ENCODE measurements around the gene CYB561A3. TPM values are rescaled to one million over a fixed set of nuclear protein-coding genes. Genes with fewer than 3 reads are reported as not detected.

CYB561A3 gene
- total RNA-seq, 1 experiment from 2014 or later: 54.7 TPM

- ChIA-PET POLR2A (ENCODE audit: low non-redundant PET) (no interaction called here), CTCF (no interaction called here)
- H3K4me1 ChIP-seq (ENCODE audit: insufficient read depth, low read length, poor library complexity, severe bottlenecking): peaks cover 12% of the 10 kb centered on the region
- H3K4me3 ChIP-seq (ENCODE audit: low read depth, low read length, poor library complexity, severe bottlenecking): no peak overlapping the region
- BruUV-seq (replicated peaks): no TSS peak
- peaks cover 14% of the 10 kb centered on the region for H3K9me3 ChIP-seq (ENCODE audit: low read depth, low read length, poor library complexity, severe bottlenecking)
- TF ChIP-seq CTCF (conservative IDR thresholded peaks at IDR 0.05; ENCODE audit: low read depth, low read length) (no peak), EZH2 (IDR thresholded peaks at IDR 0.05; ENCODE audit: borderline replicate concordance, low read depth, low read length, poor library complexity, severe bottlenecking) (no peak)
- peaks cover 6% of the 10 kb centered on the region for H3K36me3 ChIP-seq (ENCODE audit: insufficient read depth, low read length, poor library complexity, severe bottlenecking)
- no peak overlapping the region for H3K27ac ChIP-seq (ENCODE audit: low read depth, low read length, poor library complexity, severe bottlenecking)
- DNase-seq (ENCODE audit: low spot score): no peak
- intact Hi-C loops (cut with micrococcal nuclease; ENCODE audit: unreplicated experiment): no loop called here
- H3K27me3 ChIP-seq (replicated peaks; ENCODE audit: insufficient read depth, low read depth, low read length, poor library complexity): no peaks in the 10 kb centered on the region
These were observed 14.1 kb upstream of the CYB561A3 start for GRCh38 chr11:61375761-61376108.

- CTCF ChIA-PET: no interaction called here
- POLR2A ChIA-PET (ENCODE audit: low non-redundant PET): no interaction called here
- intact Hi-C loops (cut with micrococcal nuclease; ENCODE audit: unreplicated experiment): no loop called here
- no peaks in the 10 kb centered on the region for H3K4me1 ChIP-seq (ENCODE audit: insufficient read depth, low read length, poor library complexity, severe bottlenecking)
- H3K27ac ChIP-seq (ENCODE audit: low read depth, low read length, poor library complexity, severe bottlenecking): no peak overlapping the region
- BruUV-seq (replicated peaks): no TSS peak
- TF ChIP-seq EZH2 (IDR thresholded peaks at IDR 0.05; ENCODE audit: borderline replicate concordance, low read depth, low read length, poor library complexity, severe bottlenecking) (no peak), CTCF (conservative IDR thresholded peaks at IDR 0.05; ENCODE audit: low read depth, low read length) (no peak)
- no peak overlapping the region for H3K4me3 ChIP-seq (ENCODE audit: low read depth, low read length, poor library complexity, severe bottlenecking)
- H3K36me3 ChIP-seq (ENCODE audit: insufficient read depth, low read length, poor library complexity, severe bottlenecking): peaks cover 34% of the 10 kb centered on the region
- H3K9me3 ChIP-seq (ENCODE audit: low read depth, low read length, poor library complexity, severe bottlenecking): peaks cover 14% of the 10 kb centered on the region
- no peak for DNase-seq (ENCODE audit: low spot score)
- no peaks in the 10 kb centered on the region for H3K27me3 ChIP-seq (replicated peaks; ENCODE audit: insufficient read depth, low read depth, low read length, poor library complexity)
These were observed 11.2 kb upstream of the CYB561A3 start for GRCh38 chr11:61372659-61373420.

GRCh38 chr11:61370349-61371005 is 8.8 kb upstream of the CYB561A3 start:
- Histone ChIP-seq H3K4me3 (ENCODE audit: low read depth, low read length, poor library complexity, severe bottlenecking) (no peak overlapping the region), H3K9me3 (ENCODE audit: low read depth, low read length, poor library complexity, severe bottlenecking) (peaks cover 14% of the 10 kb centered on the region), H3K27ac (ENCODE audit: low read depth, low read length, poor library complexity, severe bottlenecking) (no peak overlapping the region), H3K27me3 (replicated peaks; ENCODE audit: insufficient read depth, low read depth, low read length, poor library complexity) (no peaks in the 10 kb centered on the region), H3K36me3 (ENCODE audit: insufficient read depth, low read length, poor library complexity, severe bottlenecking) (peaks cover 58% of the 10 kb centered on the region), H3K4me1 (ENCODE audit: insufficient read depth, low read length, poor library complexity, severe bottlenecking) (no peaks in the 10 kb centered on the region)
- CTCF ChIA-PET: no interaction called here
- POLR2A ChIA-PET (ENCODE audit: low non-redundant PET): no interaction called here
- intact Hi-C loops (cut with micrococcal nuclease; ENCODE audit: unreplicated experiment): no loop called here
- no TSS peak for BruUV-seq (replicated peaks)
- TF ChIP-seq CTCF (conservative IDR thresholded peaks at IDR 0.05; ENCODE audit: low read depth, low read length): no peak
- no peak for TF ChIP-seq EZH2 (IDR thresholded peaks at IDR 0.05; ENCODE audit: borderline replicate concordance, low read depth, low read length, poor library complexity, severe bottlenecking)
- no peak for DNase-seq (ENCODE audit: low spot score)

Measured in A673 (cell line).